ENCODE results near the gene NUDC. TPM values are rescaled to one million over a fixed set of nuclear protein-coding genes. Genes with fewer than 3 reads are reported as not detected.
A peak's percentile ranks its signal among the peaks of the same experiment; 100 is the strongest.

NUDC gene
- total and polyA plus RNA-seq, 9 of the 15 experiments (the other 6 are each of a cell fraction or from before 2014, with no cell fraction given): 9.8 to 234 (median 149) TPM

- peak; percentile 99 for FAIRE-seq
- in situ Hi-C loops (cut with MboI): no loop called here
- ChIA-PET CTCF (ENCODE audit: low intra/inter-chr PET ratio) (interaction anchor here (0.6 to 0.7 kb wide), 2 partner anchors 11 to 78 kb away, joined by 3 to 4 read pairs; partner anchors contain the start of gene GPATCH3), POLR2A (interaction anchor here (0.6 to 12.0 kb wide), 22 partner anchors 8 to 511 kb away, joined by 3 to 110 read pairs (median 4); partner anchors contain the start of genes GPATCH3, NR0B2 and PIGV)
- Histone ChIP-seq H3K9me1 (ENCODE audit: control insufficient read depth, insufficient read depth, low read length) (no peaks in the 10 kb centered on the region), H3K9ac (ENCODE audit: insufficient read depth in 1 of 2, low read depth in 2 of 2, low read length in 2 of 2) (peak within 1 kb of the TSS; percentile 88 to 98), H4K20me1 (replicated peaks; ENCODE audit: control insufficient read depth, insufficient read depth, low read length) (peaks cover 7% of the 10 kb centered on the region; the same call in 1 of the 2 replicates), H3K27me3 (ENCODE audit: control insufficient read depth in 2 of 2, insufficient read depth in 2 of 2, low read length in 2 of 2) (no peaks in the 10 kb centered on the region), H3K27ac (ENCODE audit: extremely low read depth, low read depth, low read length) (peak within 1 kb of the TSS; percentile 91), H3K79me2 (ENCODE audit: control insufficient read depth, insufficient read depth, low read length) (peaks cover 24% of the 10 kb centered on the region), H3K4me3 (peak within 1 kb of the TSS; percentile 94), H3K36me3 (ENCODE audit: control insufficient read depth, insufficient read depth, low read length) (peaks cover 62% of the 10 kb centered on the region), H3K9me3 (replicated peaks; ENCODE audit: control insufficient read depth, insufficient read depth, low read depth, low read length) (no peaks in the 10 kb centered on the region), H3K4me1 (replicated peaks in 1 of 2; ENCODE audit: control insufficient read depth in 2 of 2, insufficient read depth in 2 of 2, low read length in 2 of 2) (peaks cover 13 to 27% of the 10 kb centered on the region in 2 experiments), H2AFZ (ENCODE audit: low read depth, low read length) (peak within 1 kb of the TSS; percentile 95), H3K4me2 (ENCODE audit: insufficient read depth, low read length) (peak within 1 kb of the TSS; percentile 99)
- BruUV-seq (replicated peaks): no TSS peak
- peak; percentile 97 for ATAC-seq
- intact Hi-C loops (cut with micrococcal nuclease): loop anchor here (1.0 kb wide), 1 partner anchor 10 kb away; the partner anchor contains the start of gene GPATCH3
- DNase-seq (ENCODE audit: extremely low read depth in 1 of 4, low spot score in 3 of 4): peak; percentile 86 to 96 (median 91)
- WGBS (ENCODE audit: insufficient coverage, low coverage, missing lambda C conversion rate): 2% methylated on average over 77 of the region's 89 CpGs
- TF ChIP-seq CBX1 (IDR thresholded peaks at IDR 0.05; ENCODE audit: low read depth) (no peak; the same call in 1 of the 2 replicates), NFYB (IDR thresholded peaks at IDR 0.05; ENCODE audit: extremely low read depth, insufficient read length) (no peak), SMC3 (conservative IDR thresholded peaks at IDR 0.05; ENCODE audit: insufficient read depth, low read depth, low read length) (no peak), PHTF2 (CRISPR knock-in tag; IDR thresholded peaks at IDR 0.05) (no peak), ZNF3 (CRISPR knock-in tag; IDR thresholded peaks at IDR 0.05) (no peak), PCBP2 (IDR thresholded peaks at IDR 0.05; ENCODE audit: low read depth, low read length, poor library complexity, severe bottlenecking) (no peak), HMGN3 (IDR thresholded peaks at IDR 0.05; ENCODE audit: borderline replicate concordance, extremely low read depth, insufficient read length, low read depth, low read length) (peak; percentile 80), HMG20B (CRISPR knock-in tag; IDR thresholded peaks at IDR 0.05) (no peak), CCNT2 (IDR thresholded peaks at IDR 0.05; ENCODE audit: borderline replicate concordance, extremely low read depth, insufficient read length, low read depth, low read length) (peak; percentile 50), ZNF347 (CRISPR knock-in tag; IDR thresholded peaks at IDR 0.05; ENCODE audit: low read depth) (no peak), TRIM28 (IDR thresholded peaks at IDR 0.05) (no peak), E2F4 (CRISPR knock-in tag; IDR thresholded peaks at IDR 0.05; ENCODE audit: low read depth) (peak; percentile 46; the same call in 1 of the 2 replicates), RBBP5 (IDR thresholded peaks at IDR 0.05; ENCODE audit: borderline replicate concordance, insufficient read depth, low read length, poor library complexity, severe bottlenecking) (peak; percentile 99), THRB (CRISPR knock-in tag; conservative IDR thresholded peaks at IDR 0.05) (0 out of 2 replicates have a peak, but pooled peaks have one; percentile 2)
Observed at GRCh38 chr1:26889551-26890466, 31.7 kb upstream of the NUDC start, which contains the start of gene GPN2. Gene GPN2 (minus strand): TSS chr1:26890283. CDS start chr1:26890096, 187 bp downstream.
